Measurements from ENCODE around the gene KL.

Gene KL

GRCh38 chr13:33016414-33017322 is at the start of gene KL:
TSS of gene KL (plus strand) at chr13:33016423. CDS start at chr13:33016441, 18 bp downstream.
- no peak for DNase-seq (ENCODE audit: low read depth)

- no peak for DNase-seq (ENCODE audit: low read depth)
Measured at GRCh38 chr13:32967584-32968182, 48.5 kb upstream of the KL start.

- DNase-seq (ENCODE audit: low read depth) = no peak
Measured at GRCh38 chr13:32968316-32968715, 47.9 kb upstream of the KL start.

GRCh38 chr13:32968793-32969192 is 47.4 kb upstream of the KL start:
- DNase-seq (ENCODE audit: low read depth) = no peak

- DNase-seq (ENCODE audit: low read depth) = no peak
Measured at GRCh38 chr13:32969516-32969941, 46.7 kb upstream of the KL start.

GRCh38 chr13:32976056-32976805 is 40.0 kb upstream of the KL start:
- DNase-seq (ENCODE audit: low read depth) = no peak

GRCh38 chr13:32976912-32977311 is 39.3 kb upstream of the KL start:
- DNase-seq (ENCODE audit: low read depth) = no peak

GRCh38 chr13:32977321-32977720 is 38.9 kb upstream of the KL start:
- no peak for DNase-seq (ENCODE audit: low read depth)

- no peak for DNase-seq (ENCODE audit: low read depth)
Measured at GRCh38 chr13:32978278-32978677, 37.9 kb upstream of the KL start.

- DNase-seq (ENCODE audit: low read depth) = no peak
Measured at GRCh38 chr13:32983058-32983457, 33.2 kb upstream of the KL start.

GRCh38 chr13:32984857-32985626 is 31.2 kb upstream of the KL start:
- DNase-seq (ENCODE audit: low read depth) = no peak

GRCh38 chr13:32986552-32986951 is 29.7 kb upstream of the KL start:
- DNase-seq (ENCODE audit: low read depth) = no peak

- DNase-seq (ENCODE audit: low read depth) = no peak
Measured at GRCh38 chr13:32987462-32987861, 28.8 kb upstream of the KL start.

GRCh38 chr13:32988608-32989289 is 27.5 kb upstream of the KL start:
- no peak for DNase-seq (ENCODE audit: low read depth)

- DNase-seq (ENCODE audit: low read depth) = no peak
Measured at GRCh38 chr13:32989290-32989667, 26.9 kb upstream of the KL start.

- DNase-seq (ENCODE audit: low read depth) = no peak
Measured at GRCh38 chr13:32989942-32990341, 26.3 kb upstream of the KL start.

GRCh38 chr13:32993145-32993544 is 23.1 kb upstream of the KL start:
- DNase-seq (ENCODE audit: low read depth) = no peak

- DNase-seq (ENCODE audit: low read depth) = no peak
Measured at GRCh38 chr13:32997399-32997798, 18.8 kb upstream of the KL start.

- DNase-seq (ENCODE audit: low read depth) = no peak
Measured at GRCh38 chr13:32998966-32999365, 17.3 kb upstream of the KL start.

- no peak for DNase-seq (ENCODE audit: low read depth)
Measured at GRCh38 chr13:33000365-33000764, 15.9 kb upstream of the KL start.

GRCh38 chr13:33003458-33004019 is 12.7 kb upstream of the KL start:
- no peak for DNase-seq (ENCODE audit: low read depth)
